Stimulated activated CD8-positive, alpha-beta memory T cell treated with anti-CD3 and anti-CD28 coated beads, Interleukin-7, amount 100 ng/mL, for 1 hour (primary cell): ENCODE results near the gene OR52D1.

Source experiments
- DNase-seq, 2 donors: peaks; one replicate each; pipeline ENCODE4 v3.0.0-alpha.2; 2020; ENCODE audit warnings: low read depth in 2 of 2

The OR52D1 gene

GRCh38 chr11:5509803-5510202 lies 21.3 kb downstream of the OR52D1 start, which contains the start of gene UBQLN3:
Gene UBQLN3 (minus strand): TSS chr11:5509957. CDS start chr11:5509558, 399 bp downstream.
- DNase-seq = no peak

DNA sequence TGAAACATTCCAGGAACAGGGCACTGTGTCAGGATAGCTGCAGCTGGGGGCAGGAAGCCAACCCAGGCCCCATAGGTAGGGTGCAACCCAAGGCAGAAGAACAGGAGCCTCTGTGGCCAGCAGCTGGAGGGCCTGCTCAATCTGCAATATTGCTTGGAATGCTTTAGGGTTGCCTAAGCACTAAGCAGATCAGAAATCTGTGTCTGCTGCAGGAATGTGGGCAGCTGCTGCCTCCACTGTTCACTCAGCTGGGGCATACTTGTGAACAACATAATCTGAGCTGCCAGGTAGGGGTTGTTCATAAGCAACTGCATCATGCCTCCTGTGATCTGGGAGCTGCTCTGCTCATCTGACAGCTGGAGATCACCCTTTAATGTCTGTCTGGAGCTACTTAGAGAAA lies 26.4 kb downstream of the OR52D1 start:
- DNase-seq = no peak

DNA sequence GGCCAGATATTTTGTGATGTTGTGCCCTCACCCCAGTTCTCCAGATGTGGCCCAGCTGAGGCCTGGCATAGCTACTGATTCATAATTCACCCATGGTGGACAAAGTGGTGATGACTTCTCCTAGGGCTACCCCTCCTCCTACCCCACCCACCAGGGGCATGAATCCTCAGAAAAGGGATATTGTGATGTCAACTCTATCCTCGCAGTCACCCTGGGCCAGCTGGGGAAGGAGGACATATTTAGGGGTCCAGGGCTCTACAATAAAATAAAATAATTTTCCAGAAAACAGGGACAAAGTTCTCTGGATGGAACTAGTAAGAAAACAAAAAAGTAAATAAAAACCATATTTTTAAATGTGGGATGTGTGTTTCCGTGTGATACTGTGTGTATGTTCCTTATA lies 28.1 kb downstream of the OR52D1 start, which contains the start of gene UBQLNL:
Gene UBQLNL, minus strand, starts transcription at position 101 of the 400 bp plus-strand sequence. CDS start 258 bp downstream, outside the sequence.
- DNase-seq = no peak

DNA sequence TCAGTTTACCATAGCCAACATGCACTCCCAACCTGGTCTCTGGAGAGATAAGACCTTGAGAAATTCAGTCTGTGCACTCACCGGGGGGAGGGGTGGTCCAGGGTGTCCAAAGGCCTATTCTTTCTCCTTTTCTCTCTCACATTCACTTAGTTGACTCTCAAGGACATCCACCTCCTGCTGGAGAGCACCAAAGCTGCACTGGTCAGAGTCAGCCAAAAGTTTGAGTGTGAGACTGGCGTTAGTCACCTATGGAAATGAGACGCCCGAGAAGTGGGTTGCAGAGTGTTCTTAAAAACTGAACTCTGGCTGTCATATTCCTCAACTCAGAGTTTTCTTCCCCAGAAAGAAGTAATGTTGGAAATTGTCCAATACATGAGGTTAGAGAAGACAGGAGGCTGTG lies 33.1 kb downstream of the OR52D1 start:
- DNase-seq = no peak

DNA sequence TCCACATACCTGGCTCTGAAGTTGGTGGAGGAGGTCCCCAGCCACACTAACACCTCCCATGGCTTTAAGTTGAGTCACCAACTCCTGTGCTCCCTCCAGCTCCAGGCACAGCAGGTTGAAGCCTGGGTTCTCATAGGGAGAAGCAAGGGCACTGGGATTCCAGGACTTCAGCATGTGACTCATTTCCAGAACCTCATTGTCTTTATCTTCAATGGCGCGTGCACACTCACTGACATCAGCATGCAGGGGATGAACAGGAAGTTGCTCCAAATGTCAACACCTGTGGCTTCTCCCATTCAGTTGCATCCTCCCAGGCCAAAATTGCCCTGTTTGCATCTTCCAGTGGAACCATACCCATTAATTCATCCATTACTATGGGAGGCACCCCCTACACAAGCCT lies 33.8 kb downstream of the OR52D1 start:
- DNase-seq = no peak

DNA sequence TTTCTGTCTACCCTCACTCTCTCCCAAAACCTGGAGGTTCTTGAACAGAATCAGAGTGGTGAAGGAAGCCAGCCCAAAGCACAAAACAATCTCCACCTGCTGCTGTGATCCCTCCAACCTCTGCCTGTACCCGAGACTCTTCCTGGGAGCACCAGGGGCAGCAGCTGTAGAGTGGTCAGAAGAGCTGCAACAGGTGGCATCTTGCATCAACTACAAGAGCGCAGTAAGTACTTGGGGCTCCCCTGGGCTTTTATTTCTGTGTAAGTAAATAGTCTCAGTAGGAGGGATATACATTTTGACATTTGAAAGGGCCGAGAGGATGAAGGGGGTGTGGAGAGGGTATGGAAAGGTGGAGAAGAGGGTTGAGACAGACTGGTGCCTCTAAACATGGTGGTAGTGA lies 36.3 kb downstream of the OR52D1 start:
- DNase-seq = no peak

GRCh38 chr11:5527716-5528115 lies 39.2 kb downstream of the OR52D1 start:
- no peak for DNase-seq

DNA sequence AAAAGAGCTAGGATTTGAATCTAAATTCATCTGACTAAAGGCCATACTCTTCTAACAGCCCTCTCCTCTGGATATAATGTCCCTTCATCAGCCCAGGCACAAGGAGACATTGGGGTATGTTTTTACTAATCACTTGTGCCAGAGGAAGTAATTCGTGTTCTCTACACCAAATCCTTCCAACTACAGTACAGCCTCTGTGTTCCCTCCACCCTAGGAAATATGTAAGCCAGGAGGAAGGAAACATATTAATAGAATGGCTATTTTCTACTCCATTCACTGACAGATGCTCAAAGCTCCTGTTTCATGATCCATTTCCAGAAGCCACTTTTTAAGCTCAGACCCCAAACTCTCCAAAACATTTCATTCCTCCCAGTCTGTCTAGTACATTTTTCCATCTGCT lies 40.0 kb downstream of the OR52D1 start:
- no peak for DNase-seq

DNA sequence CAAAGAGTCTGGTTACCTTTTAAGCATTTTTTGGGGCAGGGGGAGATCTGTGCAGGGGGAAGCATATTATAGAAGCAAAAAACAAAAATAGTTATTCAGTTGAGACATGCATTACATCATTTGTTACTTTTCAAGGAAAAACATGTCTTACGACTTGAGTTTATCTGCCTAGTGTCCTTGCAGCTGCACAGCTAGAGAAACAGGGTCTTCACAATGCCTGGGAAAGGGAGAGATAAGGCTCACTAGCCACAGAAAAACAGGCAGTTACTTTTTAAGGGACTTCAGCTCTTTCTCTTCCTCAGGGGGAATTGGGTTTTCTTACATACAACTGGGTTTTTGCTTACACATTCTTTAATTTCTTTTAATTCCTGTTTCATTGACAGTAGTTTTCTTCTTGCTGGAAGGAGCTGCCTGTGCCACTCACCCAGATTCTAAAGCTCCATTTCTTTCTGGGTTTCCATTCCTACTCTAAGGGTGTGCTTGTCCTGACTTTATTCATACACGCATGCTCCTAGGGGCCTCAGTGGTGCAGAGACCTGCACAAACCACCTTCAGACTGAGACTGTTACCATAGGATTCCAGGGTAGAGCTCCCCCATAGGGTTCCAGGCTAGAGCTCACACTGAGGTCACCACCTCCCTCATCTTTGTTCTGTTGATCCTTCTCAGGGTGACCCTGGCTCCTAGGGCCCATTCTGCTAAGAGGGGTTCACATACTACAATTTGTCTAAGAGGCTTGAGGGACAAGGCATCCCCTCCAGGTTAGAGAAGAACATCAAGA lies 42.8 kb downstream of the OR52D1 start:
- no peak for DNase-seq

DNA sequence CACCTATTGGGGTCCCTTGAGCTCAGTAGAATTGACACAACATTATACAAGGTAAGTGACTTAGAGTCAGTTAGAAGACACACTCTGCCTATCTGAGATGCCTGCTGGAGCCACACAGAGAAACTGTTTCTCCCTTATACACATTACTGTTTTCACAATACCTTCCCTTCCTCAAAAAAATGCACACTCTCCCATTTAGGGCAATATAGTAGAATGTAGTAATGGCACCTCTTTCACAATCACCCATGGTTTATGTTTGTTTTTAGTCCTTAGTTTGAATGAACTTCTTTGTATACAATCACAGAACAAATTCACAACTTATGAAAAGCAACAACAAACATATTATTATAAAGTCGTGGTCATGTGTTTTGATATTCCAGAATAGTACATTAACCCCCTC lies 45.6 kb downstream of the OR52D1 start:
- DNase-seq = no peak

GRCh38 chr11:5536482-5536881 lies 48.0 kb downstream of the OR52D1 start:
- no peak for DNase-seq
